ENCODE results near the gene RETREG1.

The RETREG1 gene

GRCh38 chr5:16528382-16529110, 88.3 kb downstream of the RETREG1 start:
- no peak for DNase-seq (ENCODE audit: extremely low spot score)
- CTCF ChIA-PET, result interaction anchor here (1.0 to 2.0 kb wide), 2 partner anchors 16 to 57 kb away, joined by 3 to 6 read pairs; no protein-coding TSS in a partner anchor
- POLR2A ChIA-PET, result no interaction called here
- TF ChIP-seq CTCF (IDR thresholded peaks at IDR 0.05; ENCODE audit: control extremely low read depth, extremely low read depth, low read depth, missing control alignments), result no peak

DNA sequence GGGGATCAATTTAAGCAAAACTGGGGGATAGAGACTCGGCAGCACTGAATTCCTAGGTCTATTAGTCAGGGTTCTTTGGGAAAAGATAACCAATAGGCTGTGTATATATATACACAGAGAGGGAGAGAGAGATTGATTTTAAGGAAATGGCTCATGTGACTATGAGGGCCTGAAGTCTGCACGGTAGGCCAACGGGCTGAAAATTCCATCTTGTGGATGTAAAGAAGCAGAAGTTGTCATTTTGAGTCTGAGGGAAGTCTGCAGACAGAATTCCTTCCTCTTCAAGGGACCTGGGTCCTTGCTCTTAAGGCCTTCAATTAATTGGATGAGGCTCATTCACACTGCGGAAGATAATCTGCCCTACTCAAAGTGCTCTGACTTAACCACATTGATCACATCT, 91.1 kb downstream of the RETREG1 start:
- ChIA-PET CTCF (no interaction called here), POLR2A (no interaction called here)
- DNase-seq (ENCODE audit: extremely low spot score), result no peak
- TF ChIP-seq CTCF (IDR thresholded peaks at IDR 0.05; ENCODE audit: control extremely low read depth, extremely low read depth, low read depth, missing control alignments), result no peak

GRCh38 chr5:16524286-16524685, 92.5 kb downstream of the RETREG1 start:
- CTCF ChIA-PET, result no interaction called here
- POLR2A ChIA-PET, result no interaction called here
- TF ChIP-seq CTCF (IDR thresholded peaks at IDR 0.05; ENCODE audit: control extremely low read depth, extremely low read depth, low read depth, missing control alignments), result no peak
- no peak for DNase-seq (ENCODE audit: extremely low spot score)

- no peak for TF ChIP-seq CTCF (IDR thresholded peaks at IDR 0.05; ENCODE audit: control extremely low read depth, extremely low read depth, low read depth, missing control alignments)
- POLR2A ChIA-PET, result no interaction called here
- no peak for DNase-seq (ENCODE audit: extremely low spot score)
- CTCF ChIA-PET, result interaction anchor here (0.7 to 1.5 kb wide), 2 partner anchors 29 to 31 kb away, joined by 4 read pairs; no protein-coding TSS in a partner anchor
Observed at GRCh38 chr5:16521521-16522483, 95.0 kb downstream of the RETREG1 start.

DNA sequence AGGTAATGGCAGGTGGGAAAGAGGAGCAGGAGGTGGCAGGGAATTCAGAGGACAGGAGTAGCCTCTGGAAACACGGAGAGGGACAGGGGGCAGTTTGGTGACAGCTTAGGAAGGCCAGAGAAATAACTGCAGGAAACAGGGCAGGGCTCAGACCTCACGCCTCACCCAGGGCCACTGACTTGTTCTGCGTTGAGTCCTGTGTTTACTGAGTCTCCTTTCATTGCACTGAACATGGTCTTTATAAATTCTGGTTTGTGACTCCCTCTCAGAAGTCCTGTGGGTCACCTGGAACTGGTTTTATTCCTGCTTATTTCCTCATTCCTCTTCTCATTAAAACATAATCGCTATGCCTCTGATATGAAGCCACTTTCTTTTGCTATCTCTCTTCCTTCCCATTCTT, 96.0 kb downstream of the RETREG1 start:
- CTCF ChIA-PET, result interaction anchor here (0.7 kb wide), 1 partner anchor 32 kb away, joined by 4 read pairs; no protein-coding TSS in a partner anchor
- no peak for DNase-seq (ENCODE audit: extremely low spot score)
- POLR2A ChIA-PET, result no interaction called here
- TF ChIP-seq CTCF (IDR thresholded peaks at IDR 0.05; ENCODE audit: control extremely low read depth, extremely low read depth, low read depth, missing control alignments), result no peak

DNA sequence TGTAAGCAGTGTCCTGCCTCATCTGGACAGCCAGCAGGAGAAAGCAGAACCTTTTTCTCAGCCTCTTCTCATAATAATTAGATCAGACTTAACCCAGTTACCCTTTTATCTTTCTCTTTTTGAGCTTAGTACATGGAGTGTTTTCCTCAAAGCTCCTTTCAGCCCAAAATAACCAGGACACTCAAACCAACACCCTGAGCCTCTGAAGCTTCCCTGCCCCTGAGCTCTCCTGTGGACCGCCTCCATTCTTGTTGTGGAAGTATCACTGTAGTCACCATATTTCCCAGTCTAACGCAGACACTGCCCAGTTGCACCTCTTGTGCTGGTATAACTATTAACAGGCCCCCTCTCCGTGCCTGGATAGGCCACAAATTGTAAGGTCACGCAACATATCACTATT, 97.4 kb downstream of the RETREG1 start:
- POLR2A ChIA-PET, result no interaction called here
- CTCF ChIA-PET, result interaction anchor here (1.0 kb wide), 1 partner anchor 28 kb away, joined by 3 read pairs; no protein-coding TSS in a partner anchor
- no peak for TF ChIP-seq CTCF (IDR thresholded peaks at IDR 0.05; ENCODE audit: control extremely low read depth, extremely low read depth, low read depth, missing control alignments)
- no peak for DNase-seq (ENCODE audit: extremely low spot score)
